Stimulated activated CD8-positive, alpha-beta memory T cell treated with anti-CD3 and anti-CD28 coated beads, Interleukin-4, amount 100 ng/mL, for 1 hour (primary cell): Measurements from ENCODE around the gene TEX30.

Experiments
- DNase-seq, 2 donors: peaks; one replicate each; pipeline ENCODE4 v3.0.0-alpha.2; 2020; ENCODE audit warnings: low read depth in 2 of 2, low spot score in 1 of 2

TEX30 gene

DNA sequence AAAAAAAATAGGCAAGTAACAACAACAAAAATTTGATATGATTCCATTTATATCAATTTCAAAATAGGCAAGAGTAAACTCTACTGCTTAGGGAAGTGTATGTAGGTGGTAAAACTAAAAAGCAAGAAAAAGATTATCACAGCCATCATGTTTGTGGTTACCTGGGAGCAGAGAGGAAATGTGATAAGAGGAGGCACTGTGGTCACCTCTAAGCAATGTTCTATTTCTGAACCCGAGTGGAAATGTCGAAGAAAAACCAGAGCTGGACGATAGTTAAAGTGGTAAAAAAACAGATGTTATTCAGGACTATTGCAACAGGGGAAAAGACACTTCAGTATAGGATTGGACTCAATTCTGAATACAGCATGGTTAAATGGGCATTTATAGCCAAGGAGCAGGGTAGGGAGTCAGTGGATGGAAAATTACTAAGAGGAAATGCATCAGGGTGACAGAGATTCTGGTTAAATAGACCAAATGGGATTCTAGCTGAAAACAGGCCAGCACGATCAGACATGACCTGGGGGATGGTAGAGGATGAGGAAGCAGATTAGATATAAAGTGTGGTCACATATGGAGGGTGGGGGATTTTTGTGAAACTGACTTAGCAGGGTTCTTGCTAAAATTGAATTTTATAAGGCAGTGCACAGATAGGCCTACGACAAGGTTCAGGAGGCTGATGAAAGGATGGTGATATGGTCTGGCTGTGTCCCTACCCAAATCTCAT lies 6.0 kb upstream of the TEX30 start:
- DNase-seq: no peak

DNA sequence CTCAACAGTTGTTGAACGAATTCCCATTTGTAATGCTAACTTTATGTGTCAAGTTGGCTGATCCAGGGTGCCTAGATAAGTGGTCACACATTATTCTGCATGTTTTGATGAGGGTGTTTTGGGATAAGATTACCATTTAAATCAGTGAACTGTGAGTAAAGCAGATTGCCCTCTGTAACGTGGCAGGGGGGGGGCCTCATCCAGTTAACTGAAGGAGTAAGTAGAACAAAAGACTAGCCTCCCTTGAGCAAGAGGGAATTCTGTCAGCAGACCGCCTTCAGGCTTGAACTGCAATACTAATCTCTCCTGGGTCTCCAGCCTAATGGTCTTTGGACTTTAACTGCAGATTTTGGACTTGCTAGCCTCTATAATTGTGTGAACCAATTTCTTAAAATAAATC lies 4.2 kb upstream of the TEX30 start:
- no peak for DNase-seq

GRCh38 chr13:102776271-102776670 lies 2.7 kb upstream of the TEX30 start:
- DNase-seq: no peak

DNA sequence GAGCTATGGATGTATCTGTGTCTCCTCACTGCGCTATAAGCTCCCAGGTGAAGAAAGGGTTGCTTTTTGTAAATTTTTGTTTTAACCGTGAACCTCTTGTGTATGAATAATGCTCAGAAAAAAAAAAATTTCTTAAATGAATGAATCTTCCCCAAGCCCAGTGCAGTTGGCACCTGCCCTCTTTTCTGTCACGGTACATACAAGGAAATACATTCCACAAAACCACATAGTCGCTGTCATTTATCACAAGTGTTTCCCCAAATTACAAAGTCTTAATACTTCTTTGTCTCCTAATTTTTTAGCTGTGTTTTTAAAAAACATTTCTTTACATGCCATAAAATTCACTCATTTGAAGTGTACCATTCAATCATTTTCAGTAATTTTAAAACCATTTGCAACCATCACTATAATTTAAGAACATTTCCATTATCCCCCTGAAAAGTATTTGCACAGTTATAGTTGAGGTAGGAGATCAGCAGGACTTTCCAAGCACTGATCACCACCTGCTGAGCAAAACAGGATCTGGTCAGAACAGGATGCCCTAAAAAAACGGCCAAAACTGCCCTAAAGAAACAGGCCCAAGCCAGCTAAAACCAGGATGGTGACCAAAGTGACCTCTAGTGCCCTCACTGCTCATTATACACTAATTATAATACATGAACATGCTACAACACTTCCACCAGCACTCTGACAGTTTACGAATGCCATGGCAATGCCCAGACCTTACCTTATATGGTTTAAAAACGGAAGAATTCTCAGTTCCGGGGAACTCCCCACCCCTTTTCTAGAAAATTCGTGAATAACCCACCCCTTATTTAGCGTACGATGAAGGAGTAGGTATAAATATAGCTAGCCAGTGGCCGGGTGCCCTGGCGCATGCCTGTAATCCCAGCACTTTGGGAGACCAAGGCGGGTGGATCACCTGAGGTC lies 1.3 kb upstream of the TEX30 start:
- DNase-seq: no peak

DNA sequence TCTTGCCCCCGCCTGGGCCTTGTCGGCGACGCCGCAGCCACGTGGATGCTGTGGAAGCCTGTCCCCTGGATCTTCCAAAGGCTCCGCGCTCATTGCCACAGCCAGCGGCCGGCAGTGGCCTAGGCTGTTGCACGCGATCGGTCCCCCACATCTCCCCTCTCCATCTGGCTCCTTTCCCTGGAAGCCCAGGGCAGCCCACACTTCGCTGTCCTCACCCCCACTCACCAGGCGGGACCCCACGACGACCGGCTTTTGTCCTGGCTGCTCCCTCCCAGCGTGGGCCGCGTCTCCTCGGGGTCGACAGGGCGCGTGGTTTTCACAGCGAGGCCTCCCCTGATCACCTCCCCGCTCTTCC lies 605 bp upstream of the TEX30 start:
- no peak for DNase-seq

DNA sequence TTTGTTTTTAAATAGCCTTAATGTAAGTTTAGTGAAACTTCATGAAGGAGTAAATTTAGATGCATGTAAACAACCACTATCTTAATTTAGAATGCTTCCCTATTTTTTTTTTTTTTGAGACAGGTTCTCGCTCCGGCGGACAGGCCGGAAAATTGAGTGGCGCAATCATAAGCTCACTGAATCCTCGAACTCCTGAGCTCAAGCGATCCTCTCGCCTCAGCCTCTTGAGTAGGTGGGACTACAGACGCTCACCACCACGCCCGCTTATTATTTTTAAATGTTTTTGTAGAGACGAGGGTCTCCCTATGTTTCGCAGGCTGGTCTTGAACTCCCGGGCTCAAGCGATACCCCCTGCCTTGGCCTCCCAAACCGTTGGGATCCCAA lies 1.6 kb downstream of the TEX30 start:
- no peak for DNase-seq

- DNase-seq: no peak
Observed at GRCh38 chr13:102771298-102772041, 2.1 kb downstream of the TEX30 start.

DNA sequence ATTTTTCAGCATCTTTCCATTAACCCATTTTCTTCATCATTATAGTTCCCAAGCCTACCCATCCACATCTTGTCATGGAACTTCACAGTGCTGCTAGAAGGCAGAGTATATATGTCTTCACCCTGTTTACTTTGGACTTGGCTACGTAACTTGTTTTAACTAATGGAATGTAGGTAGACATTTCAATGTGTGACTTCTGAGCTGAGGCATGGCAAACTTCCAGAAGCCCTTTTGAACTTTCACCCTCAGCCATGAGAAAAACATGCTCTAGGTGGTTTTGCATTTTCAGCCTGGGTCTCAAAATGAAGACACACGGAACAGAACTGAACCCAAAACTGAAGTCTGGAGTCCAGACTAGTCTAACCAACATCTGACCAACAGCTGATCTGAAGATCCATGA lies 3.2 kb downstream of the TEX30 start:
- no peak for DNase-seq

DNA sequence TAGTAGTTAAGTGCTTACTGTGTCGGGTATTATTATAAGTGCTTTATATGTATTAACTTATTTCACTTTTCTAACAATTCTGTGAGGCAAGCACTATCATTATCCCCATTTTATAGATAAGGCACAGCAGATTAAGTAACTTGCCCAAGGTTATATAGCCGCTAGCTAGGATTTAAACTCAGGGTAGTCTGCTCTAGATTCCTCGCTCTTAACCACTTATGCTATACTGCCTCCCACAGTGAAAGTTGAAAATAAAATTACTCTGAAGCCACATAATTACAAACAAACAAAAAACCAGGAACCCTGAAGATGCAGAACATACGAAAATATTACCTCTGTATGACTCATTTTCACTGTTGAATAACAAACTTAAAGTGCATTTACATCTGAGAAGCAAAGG lies 3.9 kb downstream of the TEX30 start:
- DNase-seq: no peak

- no peak for DNase-seq
Observed at GRCh38 chr13:102768909-102769308, 4.7 kb downstream of the TEX30 start.

DNA sequence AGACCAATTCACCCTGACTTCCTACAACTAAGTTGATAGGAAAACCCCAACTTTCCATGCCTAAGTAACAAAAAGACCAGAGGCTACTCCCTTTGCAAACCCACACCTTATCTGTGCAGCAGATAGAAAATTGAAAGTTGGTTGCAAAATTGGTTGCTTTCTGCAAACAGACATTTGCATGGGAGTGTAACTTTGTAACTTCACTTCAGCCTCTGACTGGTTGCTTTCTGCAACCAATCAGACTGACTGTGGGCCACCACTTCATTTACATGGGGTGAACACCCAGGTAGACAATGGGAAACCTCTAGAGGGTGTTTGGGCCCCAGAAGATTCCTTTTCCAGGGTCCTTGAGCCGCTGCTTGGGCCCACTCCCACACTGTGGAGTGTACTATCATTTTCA lies 9.8 kb downstream of the TEX30 start:
- DNase-seq: no peak

DNA sequence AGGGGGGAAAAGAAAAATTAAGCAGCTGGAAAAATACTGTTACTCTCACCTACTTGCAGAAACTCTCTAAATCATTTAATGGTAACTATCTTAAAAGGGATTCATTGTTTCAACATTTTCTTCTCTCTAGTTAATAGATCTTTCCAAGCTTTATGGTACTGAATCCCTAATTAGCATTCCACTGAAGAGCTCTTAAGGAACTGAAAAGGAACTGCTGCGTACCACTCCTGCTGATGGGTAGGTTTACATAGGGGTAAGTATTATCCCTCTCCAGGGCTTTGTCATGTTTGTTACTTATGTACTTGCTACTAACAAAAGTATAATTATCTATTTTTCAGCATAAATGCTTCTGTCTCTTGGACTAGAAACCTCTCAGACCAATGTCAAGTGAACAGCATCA lies 12.5 kb downstream of the TEX30 start:
- no peak for DNase-seq

DNA sequence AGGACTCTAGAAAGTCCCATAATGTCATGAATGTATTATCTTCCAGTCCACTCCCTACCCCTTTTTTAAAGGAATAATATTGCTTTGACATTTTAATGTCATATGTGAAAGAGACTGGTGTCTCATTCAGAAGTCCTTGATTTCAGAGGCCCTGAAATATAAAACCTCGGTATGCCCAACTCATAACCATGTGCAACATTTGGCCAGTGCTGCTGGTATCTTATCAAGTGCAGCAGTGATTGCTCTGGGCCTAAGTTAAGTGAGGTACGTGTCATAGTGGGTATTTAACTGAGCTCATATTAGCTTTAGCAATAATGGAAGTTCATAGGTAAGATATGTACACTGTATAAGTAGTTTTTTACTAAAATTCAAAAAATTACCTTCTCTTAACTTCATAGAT lies 14.7 kb downstream of the TEX30 start:
- DNase-seq: no peak

GRCh38 chr13:102757006-102757405 lies 16.6 kb downstream of the TEX30 start:
- no peak for DNase-seq

- no peak for DNase-seq
Observed at GRCh38 chr13:102751886-102752285, 21.7 kb downstream of the TEX30 start.

DNA sequence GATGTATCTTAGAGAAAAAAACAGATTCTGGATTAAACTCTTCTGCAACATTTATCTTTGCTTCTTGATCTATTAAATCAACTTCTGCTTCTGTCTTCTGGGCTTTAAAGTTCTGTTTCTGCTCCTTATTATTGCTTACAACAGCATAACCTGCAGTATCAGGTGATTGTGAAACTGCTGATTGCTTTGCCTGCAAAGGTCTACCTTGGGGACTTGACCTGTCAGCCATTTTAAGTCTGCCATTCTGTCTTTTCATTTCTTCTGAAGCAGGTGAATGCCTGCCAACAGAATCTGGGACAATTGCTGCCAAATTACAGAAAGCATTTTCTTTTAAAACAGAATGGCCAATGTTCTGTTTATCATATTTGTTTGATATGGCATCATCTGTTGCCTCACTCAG lies 31.1 kb downstream of the TEX30 start:
- DNase-seq: no peak

DNA sequence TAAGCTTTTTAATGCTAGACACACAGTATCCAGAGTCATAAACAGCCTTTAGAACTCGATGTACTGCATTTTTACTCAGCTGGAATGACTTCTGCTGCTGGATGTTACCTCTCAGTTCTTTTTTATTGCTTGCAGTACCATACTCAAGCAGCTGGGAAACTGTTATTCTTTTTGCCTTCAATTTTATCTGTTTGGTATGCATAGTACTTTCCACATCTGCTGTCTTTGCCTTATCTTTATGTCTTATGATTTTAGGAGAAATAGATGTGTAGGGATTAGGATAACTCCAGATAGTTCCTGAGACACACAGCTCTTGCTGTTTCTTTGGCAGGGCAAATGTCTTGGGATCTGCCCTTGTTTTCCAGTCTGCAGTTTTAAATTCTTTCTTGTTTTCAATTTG lies 31.5 kb downstream of the TEX30 start:
- DNase-seq: no peak

DNA sequence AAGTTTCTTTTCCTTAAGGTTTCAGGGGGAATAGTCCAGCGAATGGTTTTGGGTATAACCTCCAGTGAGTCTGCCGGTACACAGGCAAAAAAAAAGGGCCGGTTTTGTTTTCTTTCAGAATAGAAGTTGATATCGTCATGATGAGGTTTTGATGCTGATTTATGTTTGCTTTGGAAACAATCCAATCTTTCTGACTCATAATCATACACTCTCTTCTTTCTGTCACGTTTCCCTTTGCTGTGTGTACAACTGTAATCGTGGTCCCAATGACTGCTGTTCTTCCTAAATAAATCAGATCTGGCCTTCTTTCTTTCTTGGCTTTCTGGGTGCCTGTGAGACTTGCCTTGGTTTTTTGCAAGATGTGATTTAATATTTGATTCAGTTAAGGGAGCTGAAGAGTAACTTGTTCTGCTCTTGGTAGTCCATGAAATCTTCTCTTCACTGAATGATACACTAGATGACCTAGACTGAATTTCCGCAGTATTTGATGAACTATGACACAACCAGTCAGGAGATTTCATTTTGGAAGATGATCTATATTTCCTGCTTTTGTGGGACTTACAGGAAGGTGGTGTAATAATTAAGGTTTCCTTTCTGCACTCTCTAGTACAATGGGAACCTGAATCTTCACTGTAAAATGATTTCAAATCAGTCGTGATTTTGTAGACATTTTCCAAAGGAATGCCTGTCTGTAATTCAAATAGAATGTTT lies 43.9 kb downstream of the TEX30 start:
- no peak for DNase-seq

GRCh38 chr13:102726430-102726829 lies 47.2 kb downstream of the TEX30 start:
- DNase-seq: no peak

- no peak for DNase-seq
Observed at GRCh38 chr13:102724923-102725322, 48.7 kb downstream of the TEX30 start.

- DNase-seq: no peak
Observed at GRCh38 chr13:102721800-102722231, 51.8 kb downstream of the TEX30 start.
